ENCODE data around the gene NSMCE1. TPM values are rescaled to one million over a fixed set of nuclear protein-coding genes. Genes with fewer than 3 reads are reported as not detected.

The NSMCE1 gene
- total RNA-seq: 100 to 1,000 TPM in 1 of 2 donors, 10 to 100 TPM in 1; 79.3 to 103 TPM

DNA sequence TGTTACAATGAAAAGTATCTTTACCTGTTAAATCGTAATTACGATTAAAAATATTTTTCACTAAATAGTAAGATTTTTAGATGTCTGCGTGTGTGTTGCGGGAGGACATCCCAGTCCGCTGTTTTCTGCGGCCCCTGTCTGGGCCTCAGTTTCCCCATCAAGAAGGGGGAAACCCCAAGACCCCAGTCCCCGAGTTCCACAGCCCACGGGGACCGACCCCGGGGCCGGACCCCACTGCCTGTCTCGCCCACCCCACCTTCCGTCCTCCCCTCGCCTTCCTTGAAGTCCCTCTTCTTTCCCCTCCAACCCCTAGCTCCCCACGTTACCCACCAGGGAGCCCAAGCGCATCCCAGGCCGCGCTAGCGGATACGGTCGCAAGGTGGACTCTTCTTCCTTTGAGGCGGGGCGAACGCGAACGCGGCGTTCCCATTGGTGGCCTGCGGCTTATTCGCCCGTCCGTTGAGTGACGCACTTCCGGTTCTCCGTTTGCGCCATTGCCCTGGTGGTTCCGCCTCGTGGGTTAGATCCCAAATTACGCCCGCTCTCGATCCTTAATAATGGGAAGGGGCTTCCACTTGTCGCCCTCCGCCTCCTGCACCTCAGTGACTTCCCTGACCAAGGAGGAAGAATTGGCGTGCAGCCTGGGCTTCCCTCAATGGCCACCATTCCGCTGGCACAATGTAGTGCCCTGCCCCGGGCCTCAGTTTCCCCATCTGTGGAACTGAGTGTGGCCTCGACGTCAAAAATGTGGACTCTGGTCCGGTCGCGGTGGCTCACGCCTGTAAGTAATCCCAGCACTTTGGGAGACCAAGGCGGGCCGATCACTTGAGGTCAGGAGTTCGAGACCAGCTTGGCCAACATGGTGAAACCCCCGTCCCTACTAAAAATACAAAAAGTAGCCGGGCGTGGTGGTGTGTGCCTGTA, at the start of gene NSMCE1:
Gene NSMCE1 (minus strand): TSS at position 397 of the 924 bp plus-strand sequence. CDS start 11,202 bp downstream, outside the sequence.

DNA sequence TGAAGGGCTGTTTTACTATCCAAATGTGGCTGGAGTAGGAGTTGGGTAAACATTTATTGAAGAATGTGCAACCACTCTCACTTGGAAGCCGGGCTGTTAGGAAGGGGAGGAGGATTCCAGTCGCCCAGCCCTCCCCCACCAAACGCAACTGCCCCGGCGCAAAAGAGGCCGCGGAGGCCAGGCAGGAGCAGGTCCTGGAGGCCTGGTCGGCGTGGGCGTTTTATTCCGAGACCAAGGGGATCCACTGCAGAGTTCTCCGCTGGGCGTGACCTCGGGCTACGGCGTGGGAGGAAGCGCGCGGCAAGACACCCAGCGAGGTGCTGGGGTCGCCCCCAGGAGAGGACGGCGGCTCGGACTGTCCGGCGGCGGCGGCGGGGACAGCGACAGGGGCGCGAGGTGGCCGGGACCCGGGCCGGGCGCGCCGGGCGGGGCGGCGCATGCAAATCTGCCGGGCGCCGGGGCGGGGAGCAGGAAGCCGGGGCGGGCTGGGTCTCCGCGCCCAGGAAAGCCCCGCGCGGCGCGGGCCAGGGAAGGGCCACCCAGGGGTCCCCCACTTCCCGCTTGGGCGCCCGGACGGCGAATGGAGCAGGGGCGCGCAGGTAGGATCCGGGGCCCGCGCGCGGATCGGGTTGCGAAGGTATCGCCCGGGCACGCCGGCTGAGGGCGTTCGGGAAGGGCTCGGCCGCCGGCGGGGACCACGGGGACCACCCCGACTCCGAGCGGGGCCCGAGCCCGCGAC, 45.0 kb upstream of the NSMCE1 start, which contains the start of gene IL4R:
Gene IL4R (plus strand): TSS at position 553 of the 739 bp plus-strand sequence. CDS start 26,230 bp downstream, outside the sequence.

GRCh38 chr16:27203507-27204311, 64.9 kb downstream of the NSMCE1 start, which contains the start of gene KDM8:
KDM8 (plus strand) TSS chr16:27203526; CDS start chr16:27210124, 6,598 bp downstream.

Other genes with a start within 250 kb of the NSMCE1 start
- not detected for gene C16orf82, start 201.8 kb downstream of the NSMCE1 start, total RNA-seq
- 1 to 10 TPM; 1.3 to 2.1 TPM for gene KDM8, start 65.2 kb downstream of the NSMCE1 start, total RNA-seq
- 10 to 100 TPM; 17.6 to 26.8 TPM for gene IL4R, start 45.2 kb upstream of the NSMCE1 start, total RNA-seq
- under 1 TPM; under 0.01 TPM for gene IL21R, start 133.4 kb upstream of the NSMCE1 start, total RNA-seq